T-cell (primary cell): ENCODE measurements around the gene MPI. TPM values are rescaled to one million over a fixed set of nuclear protein-coding genes. Genes with fewer than 3 reads are reported as not detected.

Experiments
- ATAC-seq, 4 experiments: fragments of 200-7000 bp in 3 of 4; fragments of 150-1000 bp in 1 of 4; cut with Tn5 transposase; replicated peaks in 1 of 4; 1 replicate in 3 of 4; 2 replicates in 1 of 4; pipeline ENCODE4 v1.10.0; 2021; ENCODE audit warnings: moderate library complexity in 3 of 4, mild to moderate bottlenecking in 2 of 4, moderate number of reproducible peaks in 1 of 4
- CTCF ChIA-PET, 2 donors: fragments of 300-600 bp; sonication (Branson Sonifier 250); formaldehyde crosslinking; loops; one replicate each; lab custom pipeline; 2022; ENCODE audit warnings: antibody characterized with exemption in 2 of 2; lab: Charles Lee
- POLR2A ChIA-PET, 2 donors: fragments of 300-600 bp; sonication (Branson Sonifier 250); formaldehyde crosslinking; loops; one replicate each; lab custom pipeline; 2022; ENCODE audit warnings: antibody characterized with exemption in 2 of 2; lab: Charles Lee
- DNase-seq, 35 experiments: peaks; one replicate each; pipeline versions ENCODE4 v3.0.0 to v3.0.0-alpha.2; 2013 to 2023
- H3K27ac ChIP-seq: one replicate; pipeline ENCODE4 v1.5.1; 2013; ENCODE audit warnings: low read length
- H3K27me3 ChIP-seq, 2 experiments: replicated peaks in 1 of 2; 1 replicate in 1 of 2; 2 replicates in 1 of 2; pipeline versions ENCODE4 v1.6.1 to v1.7.0; 2013; ENCODE audit warnings: low read length in 1 of 2, mixed read lengths in 1 of 2; ENCODE audit not compliant: control insufficient read depth in 2 of 2, insufficient read depth in 2 of 2; ENCODE audit errors: extremely low read depth in 1 of 2
- H3K36me3 ChIP-seq, 2 donors: 1 replicate in 1 of 2; 2 replicates in 1 of 2; pipeline versions ENCODE4 v1.6.1 to v1.7.0; 2013; ENCODE audit warnings: low read length in 1 of 2; ENCODE audit not compliant: control insufficient read depth in 2 of 2, insufficient read depth in 1 of 2; ENCODE audit errors: extremely low read depth in 1 of 2
- H3K4me1 ChIP-seq, 2 experiments: 1 replicate in 1 of 2; 2 replicates in 1 of 2; pipeline versions ENCODE4 v1.6.1 to v1.7.0; 2013; ENCODE audit warnings: low read length in 2 of 2, mixed read lengths in 1 of 2; ENCODE audit not compliant: insufficient read depth in 2 of 2, control insufficient read depth in 1 of 2; ENCODE audit errors: extremely low read depth in 1 of 2
- H3K4me3 ChIP-seq, 2 donors: 1 replicate in 1 of 2; 2 replicates in 1 of 2; pipeline versions ENCODE4 v1.5.1 to v1.7.0; 2013; ENCODE audit warnings: mild to moderate bottlenecking in 2 of 2, low read length in 1 of 2, moderate library complexity in 1 of 2; ENCODE audit not compliant: control insufficient read depth in 1 of 2; ENCODE audit errors: extremely low read depth in 1 of 2
- H3K9me3 ChIP-seq: 2 replicates; pipeline ENCODE4 v1.7.0; 2013
- H3K27ac Mint-ChIP-seq, 2 donors: one replicate each; pipeline ENCODE4 v1.8.0; 2020 to 2021; ENCODE audit warnings: mild to moderate bottlenecking in 2 of 2, mixed read lengths in 2 of 2
- H3K27me3 Mint-ChIP-seq, 2 donors: one replicate each; pipeline ENCODE4 v1.8.0; 2021 to 2022; ENCODE audit warnings: mixed read lengths in 2 of 2
- H3K36me3 Mint-ChIP-seq: one replicate; pipeline ENCODE4 v1.8.0; 2021; ENCODE audit warnings: mixed read lengths
- H3K4me1 Mint-ChIP-seq, 3 donors: one replicate each; pipeline ENCODE4 v1.8.0; 2020 to 2022; ENCODE audit warnings: mixed read lengths in 3 of 3, mild to moderate bottlenecking in 1 of 3
- H3K4me3 Mint-ChIP-seq, 3 donors: one replicate each; pipeline ENCODE4 v1.8.0; 2020 to 2022; ENCODE audit warnings: mild to moderate bottlenecking in 3 of 3, mixed read lengths in 3 of 3, moderate library complexity in 3 of 3
- H3K9me3 Mint-ChIP-seq, 3 donors: one replicate each; pipeline ENCODE4 v1.8.0; 2020 to 2022; ENCODE audit warnings: mixed read lengths in 3 of 3
- WGBS: methylation state at CpG from one replicate; pipeline ENCODE4 v1.1.5; 2013; ENCODE audit warnings: missing lambda C conversion rate; ENCODE audit not compliant: insufficient coverage; 5-methylcytosine and 5-hydroxymethylcytosine counted together
- total RNA-seq, 35 experiments: library from RNA in 6 of 35; stranded (reverse) in 6 of 35; fragments of 120-200 nt in 1 of 35; gene quantifications; one replicate each; pipeline versions ENCODE4 v1.2.1 to v1.2.4 and lab custom pipeline; 2013 to 2026

Gene MPI
- total RNA-seq, 5 donors from 2014 or later (not counting 1 experiment from before 2014, with no cell fraction given), result 36.5 to 74.1 (median 66.1) TPM

DNA sequence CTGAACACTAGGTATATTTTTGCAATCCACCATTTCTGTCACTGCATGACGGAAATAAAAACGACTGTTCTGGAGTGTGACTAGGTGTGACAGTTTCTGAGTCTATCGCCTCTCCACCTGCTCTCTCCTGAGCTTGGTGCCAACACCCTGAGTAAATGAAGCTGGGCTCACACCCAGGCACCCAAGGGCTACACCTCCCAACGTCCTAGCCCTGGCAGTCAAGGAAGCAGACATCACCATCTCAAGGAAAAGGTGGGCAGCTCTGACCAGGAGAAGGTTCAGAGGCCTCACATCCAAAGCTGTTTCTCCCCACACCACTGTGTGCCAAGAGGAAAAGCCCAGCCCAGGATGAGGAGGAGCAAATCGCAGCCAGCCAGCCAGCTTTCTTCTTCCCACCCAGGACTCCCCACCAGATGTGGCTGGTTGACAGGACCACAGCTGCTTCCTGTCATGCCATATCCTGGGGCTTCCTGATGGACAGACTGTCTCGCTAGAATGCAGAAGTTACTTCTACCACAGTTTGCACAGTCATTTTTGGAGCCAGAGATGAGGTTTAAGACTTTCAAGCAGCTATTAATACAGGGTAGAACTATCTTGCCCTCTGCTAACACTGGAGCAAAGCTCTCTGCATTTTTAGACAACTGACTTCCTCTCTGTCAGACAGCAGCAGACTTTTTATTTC is 20.0 kb upstream of the MPI start:
- H3K36me3 Mint-ChIP-seq, result peaks cover 18% of the 10 kb centered on the region
- Histone ChIP-seq H3K27ac (peak overlapping the region; percentile 58), H3K27me3 (no peaks in the 10 kb centered on the region), H3K36me3 (peaks cover 0 to 14% of the 10 kb centered on the region in 2 donors), H3K4me1 (peaks cover 42 to 84% of the 10 kb centered on the region in 2 experiments), H3K4me3 (peak overlapping the region in 1 of 2 donors; percentile 45), H3K9me3 (no peaks in the 10 kb centered on the region)
- no peaks in the 10 kb centered on the region for H3K27me3 Mint-ChIP-seq
- CTCF ChIA-PET, result interaction anchor here (0.6 to 3.2 kb wide), 12 partner anchors 12 to 986 kb away, joined by 3 to 15 read pairs (median 4); partner anchors contain the start of genes FAM219B (in 1 of the 2) and SNUPN (in 1 of the 2)
- H3K4me3 Mint-ChIP-seq, result peak overlapping the region; percentile 73 to 99 (median 97)
- 6% methylated on average over 2 of the region's 6 CpGs for WGBS
- no peak for ATAC-seq
- H3K4me1 Mint-ChIP-seq, result peaks cover 75 to 82% (median 82%) of the 10 kb centered on the region in 3 donors
- H3K9me3 Mint-ChIP-seq, result no peaks in the 10 kb centered on the region
- H3K27ac Mint-ChIP-seq, result peak overlapping the region; percentile 90
- POLR2A ChIA-PET, result interaction anchor here (0.6 to 0.7 kb wide), 6 partner anchors 8 to 137 kb away, joined by 3 to 12 read pairs (median 4); no protein-coding TSS in a partner anchor
- peak in 2 of 35 experiments; percentile 36 to 38 for DNase-seq

DNA sequence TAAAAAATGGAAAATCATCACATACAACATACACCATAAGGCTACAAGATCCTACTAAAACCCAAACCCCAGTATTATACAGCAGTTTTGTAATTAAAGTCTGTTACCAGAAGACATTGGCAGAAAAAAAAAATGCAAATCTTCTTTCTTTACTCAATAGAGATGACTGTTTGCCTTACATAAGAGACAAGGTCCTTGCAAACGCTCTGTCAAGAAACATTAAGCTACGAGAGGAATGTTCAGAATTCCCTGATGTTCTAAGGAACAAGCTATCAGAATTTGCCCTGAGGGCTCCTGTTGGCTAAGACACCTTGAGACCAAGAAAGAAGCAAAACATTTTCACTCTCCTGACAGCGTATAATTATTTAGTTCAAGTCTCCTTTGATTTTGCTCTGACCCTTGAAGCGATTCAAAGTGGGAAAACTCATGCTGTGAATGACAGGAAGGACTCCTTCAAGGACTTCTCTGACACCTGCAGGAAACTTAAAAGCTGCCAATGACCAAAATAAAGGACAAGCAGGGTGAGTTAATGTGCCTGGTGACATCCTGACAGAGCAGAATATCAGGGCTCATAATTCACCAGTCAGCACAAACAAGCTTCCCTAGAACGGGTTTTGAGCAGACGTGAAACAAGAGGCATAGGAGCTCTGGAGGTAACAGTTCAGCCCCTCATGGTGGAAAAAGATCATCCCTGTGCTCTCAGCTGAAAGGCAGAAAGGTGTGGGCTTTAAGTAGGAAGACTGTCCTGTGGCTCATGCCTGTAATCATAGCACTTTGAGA is 19.2 kb upstream of the MPI start:
- H3K36me3 Mint-ChIP-seq, result peaks cover 18% of the 10 kb centered on the region

DNA sequence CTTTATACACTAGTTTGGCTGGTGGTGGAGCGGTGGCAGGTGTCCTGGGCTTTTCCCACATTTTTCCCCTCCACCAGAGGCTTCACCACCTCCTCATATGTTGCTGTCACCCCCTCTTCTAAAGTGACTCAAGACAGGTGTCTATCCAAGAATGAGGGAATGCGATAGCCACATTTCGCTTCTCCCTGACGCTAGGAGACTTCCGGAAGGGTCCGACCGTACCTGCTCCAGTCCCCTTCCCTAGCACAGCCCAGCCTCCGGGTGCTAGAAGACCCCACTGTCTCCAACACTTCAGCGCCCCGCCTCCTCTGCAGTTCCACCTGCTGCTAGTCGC is 17.2 kb upstream of the MPI start:
- Mint-ChIP-seq H3K27ac (peak overlapping the region; percentile 93 to 95), H3K36me3 (peaks cover 13% of the 10 kb centered on the region), H3K4me3 (peak overlapping the region; percentile 97 to 99 (median 99)), H3K27me3 (no peaks in the 10 kb centered on the region), H3K4me1 (peaks cover 55 to 58% (median 56%) of the 10 kb centered on the region in 3 donors), H3K9me3 (no peaks in the 10 kb centered on the region)
- ChIA-PET CTCF (interaction anchor here in 1 of 2 donors (0.6 to 2.2 kb wide), 2 partner anchors 22 to 29 kb away, joined by 3 to 8 read pairs; no protein-coding TSS in a partner anchor), POLR2A (interaction anchor here in 1 of 2 donors (0.6 kb wide), 1 partner anchor 461 kb away, joined by 3 read pairs; no protein-coding TSS in a partner anchor)
- Histone ChIP-seq H3K4me1 (peaks cover 31 to 59% of the 10 kb centered on the region in 2 experiments), H3K36me3 (peaks cover 0 to 7% of the 10 kb centered on the region in 2 donors), H3K9me3 (no peaks in the 10 kb centered on the region), H3K27ac (peak overlapping the region; percentile 98), H3K4me3 (peak overlapping the region; percentile 91 to 99), H3K27me3 (no peaks in the 10 kb centered on the region)
- WGBS, result 0% methylated on average over 7 of the region's 11 CpGs
- ATAC-seq (no peak), DNase-seq (no peak)

More for the DNA sequence above, 19.2 kb upstream of the MPI start:
- CTCF ChIA-PET, result interaction anchor here (0.7 to 3.2 kb wide), 8 partner anchors 9 to 31 kb away, joined by 3 to 15 read pairs (median 4); no protein-coding TSS in a partner anchor
- WGBS, result 14% methylated on average over 3 of the region's 6 CpGs
- H3K9me3 ChIP-seq, result no peaks in the 10 kb centered on the region
- H3K4me1 ChIP-seq, result peaks cover 42 to 79% of the 10 kb centered on the region in 2 experiments
- H3K27me3 ChIP-seq, result no peaks in the 10 kb centered on the region
- no peaks in the 10 kb centered on the region for H3K27me3 Mint-ChIP-seq
- no peak for ATAC-seq
- H3K27ac ChIP-seq, result peak overlapping the region; percentile 58
- H3K4me1 Mint-ChIP-seq, result peaks cover 68 to 76% (median 75%) of the 10 kb centered on the region in 3 donors
- no peaks in the 10 kb centered on the region for H3K9me3 Mint-ChIP-seq
- H3K27ac Mint-ChIP-seq, result peak overlapping the region; percentile 90
- H3K4me3 Mint-ChIP-seq, result peak overlapping the region; percentile 73 to 99 (median 97)
- DNase-seq, result no peak
- peak overlapping the region; percentile 5 to 15 for H3K4me3 ChIP-seq
- POLR2A ChIA-PET, result interaction anchor here (0.5 to 1.0 kb wide), 3 partner anchors 8 to 60 kb away, joined by 3 to 4 read pairs (median 3); no protein-coding TSS in a partner anchor
- H3K36me3 ChIP-seq, result peaks cover 0 to 14% of the 10 kb centered on the region in 2 donors

DNA sequence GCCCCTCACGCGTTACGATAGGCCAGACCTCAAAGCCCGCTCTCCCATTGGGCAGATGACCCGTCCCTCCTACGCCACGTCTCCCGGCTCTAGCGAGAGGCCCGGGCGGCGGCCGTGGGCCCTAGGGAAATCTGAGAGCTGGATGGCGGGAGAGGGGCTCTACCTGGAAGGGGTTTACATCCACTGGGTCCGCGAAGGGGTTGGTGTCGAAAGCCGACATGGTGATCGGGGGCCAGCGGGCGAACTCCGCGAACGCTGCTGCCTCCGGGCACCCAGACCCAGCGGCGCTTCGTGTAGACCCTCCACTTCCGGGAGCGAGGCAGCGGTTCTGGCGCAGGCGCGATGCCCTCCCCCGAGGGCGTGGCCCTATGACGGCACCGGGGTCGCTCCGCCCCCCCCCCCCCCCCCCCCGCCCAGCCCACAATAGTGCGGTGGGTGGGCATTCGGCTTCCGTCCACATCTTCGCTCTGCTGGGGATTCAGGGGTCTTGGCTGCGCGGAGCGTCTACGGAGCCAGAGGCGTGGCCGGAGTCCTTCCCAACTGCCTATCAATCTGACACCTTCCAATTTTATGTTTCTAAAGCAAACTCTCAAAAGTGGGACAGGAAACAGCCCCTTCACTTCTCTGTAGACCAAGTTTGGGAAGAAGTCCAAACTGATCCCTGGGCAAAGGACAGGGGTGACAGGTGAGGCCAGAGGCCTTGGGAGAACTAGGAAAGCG is 16.6 kb upstream of the MPI start, which contains the start of gene SCAMP2:
SCAMP2 (minus strand) TSS at position 330 of the 720 bp plus-strand sequence; CDS start at position 220, 110 bp downstream.
- peak within 1 kb of the TSS; percentile 91 to 99 for H3K4me3 ChIP-seq
- peaks cover 25 to 54% of the 10 kb centered on the region in 2 experiments for H3K4me1 ChIP-seq
- H3K27me3 ChIP-seq, result no peaks in the 10 kb centered on the region
- H3K27me3 Mint-ChIP-seq, result no peaks in the 10 kb centered on the region
- peaks cover 50 to 53% (median 51%) of the 10 kb centered on the region in 3 donors for H3K4me1 Mint-ChIP-seq
- peak; percentile 82 to 94 (median 89) for DNase-seq
- H3K27ac Mint-ChIP-seq, result peak within 1 kb of the TSS; percentile 93 to 95
- H3K36me3 Mint-ChIP-seq, result peaks cover 10% of the 10 kb centered on the region
- ATAC-seq, result peak; percentile 93 to 95 (median 94)
- H3K9me3 Mint-ChIP-seq, result no peaks in the 10 kb centered on the region
- peak within 1 kb of the TSS; percentile 98 for H3K27ac ChIP-seq
- ChIA-PET POLR2A (no interaction called here), CTCF (interaction anchor here (0.6 to 2.2 kb wide), 4 partner anchors 21 to 894 kb away, joined by 3 to 9 read pairs (median 6); no protein-coding TSS in a partner anchor)
- no peaks in the 10 kb centered on the region for H3K9me3 ChIP-seq
- H3K4me3 Mint-ChIP-seq, result peak within 1 kb of the TSS; percentile 97 to 99 (median 99)
- peaks cover 0 to 7% of the 10 kb centered on the region in 2 donors for H3K36me3 ChIP-seq
- WGBS, result under 1% methylated on average over 37 of the region's 52 CpGs

DNA sequence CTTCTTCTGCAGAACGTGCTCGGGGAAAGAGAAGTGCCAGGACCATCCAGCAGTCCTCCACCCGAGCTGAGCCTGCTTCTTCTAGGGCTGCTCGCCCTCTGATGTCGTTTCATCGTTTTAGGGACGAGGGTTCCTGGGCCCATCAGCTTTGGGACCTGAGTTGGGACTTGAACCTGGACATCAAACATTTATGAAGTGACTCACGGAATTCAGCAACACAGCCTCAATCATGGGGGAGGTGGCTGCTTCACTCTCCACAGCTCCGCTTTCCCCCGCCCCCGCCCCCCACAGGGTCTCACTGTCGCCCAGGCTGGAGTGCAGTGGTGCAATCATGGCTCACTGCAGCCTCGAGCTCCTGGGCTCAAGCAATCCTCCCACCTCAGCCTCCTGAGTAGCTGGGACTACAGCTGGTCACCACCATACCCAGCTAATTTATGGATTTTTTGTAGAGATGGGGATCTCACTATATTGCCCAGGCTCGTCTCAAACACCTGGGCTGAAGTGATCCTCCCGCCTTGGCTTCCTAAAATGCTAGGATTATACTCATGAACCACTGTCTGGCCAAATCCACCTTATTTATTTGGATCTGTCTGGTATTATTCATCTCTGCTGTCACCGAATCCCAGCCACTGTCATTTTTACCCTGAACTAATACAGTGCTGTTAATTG is 16.0 kb upstream of the MPI start:
- Histone ChIP-seq H3K27me3 (no peaks in the 10 kb centered on the region), H3K36me3 (peaks cover 0 to 7% of the 10 kb centered on the region in 2 donors), H3K4me3 (peak overlapping the region; percentile 65 to 99), H3K9me3 (no peaks in the 10 kb centered on the region), H3K4me1 (peaks cover 23 to 47% of the 10 kb centered on the region in 2 experiments), H3K27ac (peak overlapping the region; percentile 65)
- POLR2A ChIA-PET, result interaction anchor here in 1 of 2 donors (0.6 kb wide), 1 partner anchor 241 kb away, joined by 5 read pairs; no protein-coding TSS in a partner anchor
- CTCF ChIA-PET, result interaction anchor here in 1 of 2 donors (2.2 kb wide), 1 partner anchor 28 kb away, joined by 8 read pairs; no protein-coding TSS in a partner anchor
- WGBS, result 21% methylated on average over 9 of the region's 16 CpGs
- H3K9me3 Mint-ChIP-seq, result no peaks in the 10 kb centered on the region
- peak overlapping the region; percentile 97 to 99 (median 99) for H3K4me3 Mint-ChIP-seq
- DNase-seq (peak in 4 of 35 experiments; percentile 4 to 31 (median 24)), ATAC-seq (peak in 1 of 4 experiments; percentile 4)
- peak overlapping the region; percentile 79 to 92 for H3K27ac Mint-ChIP-seq
- peaks cover 44 to 46% (median 44%) of the 10 kb centered on the region in 3 donors for H3K4me1 Mint-ChIP-seq
- no peaks in the 10 kb centered on the region for H3K27me3 Mint-ChIP-seq
- H3K36me3 Mint-ChIP-seq, result peaks cover 9% of the 10 kb centered on the region
